CD4-positive, alpha-beta T cell treated with Interleukin-6 for 4 hours (primary cell): ENCODE results near the gene DPH1.
"Not testable (repeated sequence)": the region's sequence is repeated elsewhere in the genome, so short reads cannot be mapped to it uniquely, and the experiment has no call there.

Experiments
- DNase-seq: peaks from one replicate; pipeline ENCODE4 v3.0.0-alpha.2; 2020; ENCODE audit warnings: mixed read lengths

The DPH1 gene

GRCh38 chr17:2008332-2009126 lies 21.4 kb upstream of the DPH1 start:
- DNase-seq = no peak

GRCh38 chr17:2009737-2010136 lies 20.2 kb upstream of the DPH1 start:
- no peak for DNase-seq

GRCh38 chr17:2011411-2012371 lies 18.3 kb upstream of the DPH1 start:
- no peak for DNase-seq

- no peak for DNase-seq
These were observed 17.5 kb upstream of the DPH1 start for GRCh38 chr17:2012499-2012898.

- not testable (repeated sequence) for DNase-seq
These were observed 16.5 kb upstream of the DPH1 start for GRCh38 chr17:2013220-2013993.

- no peak for DNase-seq
These were observed 16.0 kb upstream of the DPH1 start for GRCh38 chr17:2013994-2014317.

- DNase-seq = no peak
These were observed 14.6 kb upstream of the DPH1 start for GRCh38 chr17:2015314-2015713.

- DNase-seq = no peak
These were observed 13.5 kb upstream of the DPH1 start for GRCh38 chr17:2016494-2016893.

GRCh38 chr17:2017274-2017941 lies 12.5 kb upstream of the DPH1 start:
- no peak for DNase-seq

- DNase-seq = no peak
These were observed 11.0 kb upstream of the DPH1 start for GRCh38 chr17:2018716-2019510.

GRCh38 chr17:2019723-2020122 lies 10.2 kb upstream of the DPH1 start:
- no peak for DNase-seq

- DNase-seq = no peak
These were observed 9.2 kb upstream of the DPH1 start for GRCh38 chr17:2020721-2021120.

- DNase-seq = peak; percentile 23
These were observed 7.2 kb upstream of the DPH1 start for GRCh38 chr17:2022647-2023240.

GRCh38 chr17:2023256-2023655 lies 6.7 kb upstream of the DPH1 start:
- no peak for DNase-seq

GRCh38 chr17:2023692-2024571 lies 6.0 kb upstream of the DPH1 start:
- DNase-seq = peak; percentile 40

- peak; percentile 16 for DNase-seq
These were observed 5.3 kb upstream of the DPH1 start for GRCh38 chr17:2024572-2025219.

- DNase-seq = peak; percentile 86
These were observed 4.7 kb upstream of the DPH1 start, which contains the start of gene RTN4RL1 for GRCh38 chr17:2025220-2025621. Gene RTN4RL1 (minus strand): TSS chr17:2025334. CDS start chr17:2024865, 469 bp downstream.

- peak; percentile 27 for DNase-seq
These were observed 4.2 kb upstream of the DPH1 start for GRCh38 chr17:2025622-2026309.
